Measurements from ENCODE around the gene DRD3.

Gene DRD3

DNA sequence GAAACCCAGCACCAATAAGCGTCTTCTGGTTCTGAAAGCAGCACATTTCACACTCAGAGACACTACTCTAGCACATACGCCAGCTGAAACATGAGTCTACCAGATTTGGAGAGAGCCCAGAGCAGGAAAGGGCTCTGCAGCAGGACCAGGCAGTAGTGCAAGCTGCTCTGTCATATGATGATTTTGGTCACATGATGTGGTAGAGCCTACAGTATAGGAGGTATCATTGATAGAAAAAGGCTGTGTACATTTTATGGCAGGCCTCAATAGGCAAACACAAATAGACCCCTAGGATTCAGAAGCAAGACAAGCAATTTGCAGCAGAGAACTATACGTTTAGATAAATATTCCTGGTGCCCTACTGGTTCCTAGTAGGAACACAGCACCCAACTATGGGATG, 64.1 kb downstream of the DRD3 start:
- POLR2A ChIA-PET = no interaction called here
- TF ChIP-seq, protein P1, sequence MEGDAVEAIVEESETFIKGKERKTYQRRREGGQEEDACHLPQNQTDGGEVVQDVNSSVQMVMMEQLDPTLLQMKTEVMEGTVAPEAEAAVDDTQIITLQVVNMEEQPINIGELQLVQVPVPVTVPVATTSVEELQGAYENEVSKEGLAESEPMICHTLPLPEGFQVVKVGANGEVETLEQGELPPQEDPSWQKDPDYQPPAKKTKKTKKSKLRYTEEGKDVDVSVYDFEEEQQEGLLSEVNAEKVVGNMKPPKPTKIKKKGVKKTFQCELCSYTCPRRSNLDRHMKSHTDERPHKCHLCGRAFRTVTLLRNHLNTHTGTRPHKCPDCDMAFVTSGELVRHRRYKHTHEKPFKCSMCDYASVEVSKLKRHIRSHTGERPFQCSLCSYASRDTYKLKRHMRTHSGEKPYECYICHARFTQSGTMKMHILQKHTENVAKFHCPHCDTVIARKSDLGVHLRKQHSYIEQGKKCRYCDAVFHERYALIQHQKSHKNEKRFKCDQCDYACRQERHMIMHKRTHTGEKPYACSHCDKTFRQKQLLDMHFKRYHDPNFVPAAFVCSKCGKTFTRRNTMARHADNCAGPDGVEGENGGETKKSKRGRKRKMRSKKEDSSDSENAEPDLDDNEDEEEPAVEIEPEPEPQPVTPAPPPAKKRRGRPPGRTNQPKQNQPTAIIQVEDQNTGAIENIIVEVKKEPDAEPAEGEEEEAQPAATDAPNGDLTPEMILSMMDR (IDR thresholded peaks at IDR 0.05; ENCODE audit: insufficient read depth, low read length, missing control alignments) = no peak
- no peak overlapping the region for H3K4me3 ChIP-seq (ENCODE audit: low read depth, low read length)
- CTCF ChIA-PET = no interaction called here
- no peak for DNase-seq (ENCODE audit: low read depth, low spot score)

DNA sequence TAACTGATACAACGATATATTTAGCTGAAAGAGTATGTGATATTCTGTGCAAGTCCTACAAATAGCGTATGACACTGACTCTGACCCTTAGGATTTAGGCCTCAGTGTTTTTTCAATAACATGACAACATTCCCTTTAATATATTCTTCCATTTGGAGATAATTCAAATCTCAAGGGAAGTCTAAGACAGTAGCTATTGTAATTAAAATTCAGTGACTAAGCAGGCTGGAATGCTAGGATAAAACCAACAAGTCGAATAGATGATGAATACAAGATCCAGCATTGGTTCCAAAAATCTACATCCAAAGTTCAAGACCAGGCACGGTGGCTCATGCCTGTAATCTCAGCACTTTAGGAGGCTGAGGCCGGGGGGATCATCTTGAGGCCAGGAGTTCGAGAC, 66.2 kb downstream of the DRD3 start:
- no peak overlapping the region for H3K4me3 ChIP-seq (ENCODE audit: low read depth, low read length)
- TF ChIP-seq, protein P1 (IDR thresholded peaks at IDR 0.05; ENCODE audit: insufficient read depth, low read length, missing control alignments) = no peak
- DNase-seq (ENCODE audit: low read depth, low spot score) = no peak
- ChIA-PET CTCF (interaction anchor here (0.7 to 1.5 kb wide), 2 partner anchors 9 to 12 kb away, joined by 3 read pairs; no protein-coding TSS in a partner anchor), POLR2A (interaction anchor here (0.7 kb wide), 1 partner anchor 31 kb away, joined by 3 read pairs; no protein-coding TSS in a partner anchor)

DNA sequence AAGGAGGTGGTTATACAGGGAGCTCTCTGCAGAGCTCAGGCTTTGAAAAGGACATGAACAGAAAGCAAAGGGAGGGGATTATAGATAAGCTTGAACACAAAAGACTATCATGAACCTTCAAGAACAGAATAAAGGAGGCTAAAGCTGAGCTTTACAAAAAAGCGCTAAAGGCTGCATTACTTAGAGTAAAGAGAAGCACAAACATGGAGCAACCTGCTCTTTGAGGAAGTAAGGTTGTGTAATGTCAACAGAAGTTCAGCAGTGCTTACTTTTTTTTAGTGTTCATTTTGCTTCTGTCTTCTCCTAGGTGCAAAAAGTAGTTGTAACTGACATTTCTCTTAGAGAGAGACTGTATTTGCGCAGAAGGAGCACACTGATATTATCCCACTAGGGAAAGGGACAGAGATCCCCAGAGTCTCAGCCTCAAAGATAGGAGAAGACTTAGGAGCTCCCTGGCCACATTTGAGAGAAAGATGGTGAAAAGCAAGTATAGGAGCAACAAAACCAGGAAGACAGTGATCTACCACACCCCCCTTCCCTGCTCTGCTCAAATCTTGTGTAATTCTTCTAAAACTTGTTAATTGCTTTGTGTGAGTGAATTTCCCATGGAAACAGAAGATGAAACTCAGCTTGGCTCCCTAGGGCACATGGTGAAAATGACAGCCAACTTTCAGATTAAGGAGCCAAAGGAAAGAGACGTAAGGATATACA, 67.6 kb downstream of the DRD3 start:
- H3K4me3 ChIP-seq (ENCODE audit: low read depth, low read length) = no peak overlapping the region
- TF ChIP-seq, protein P1 (IDR thresholded peaks at IDR 0.05; ENCODE audit: insufficient read depth, low read length, missing control alignments) = no peak
- CTCF ChIA-PET = no interaction called here
- POLR2A ChIA-PET = no interaction called here
- no peak for DNase-seq (ENCODE audit: low read depth, low spot score)

DNA sequence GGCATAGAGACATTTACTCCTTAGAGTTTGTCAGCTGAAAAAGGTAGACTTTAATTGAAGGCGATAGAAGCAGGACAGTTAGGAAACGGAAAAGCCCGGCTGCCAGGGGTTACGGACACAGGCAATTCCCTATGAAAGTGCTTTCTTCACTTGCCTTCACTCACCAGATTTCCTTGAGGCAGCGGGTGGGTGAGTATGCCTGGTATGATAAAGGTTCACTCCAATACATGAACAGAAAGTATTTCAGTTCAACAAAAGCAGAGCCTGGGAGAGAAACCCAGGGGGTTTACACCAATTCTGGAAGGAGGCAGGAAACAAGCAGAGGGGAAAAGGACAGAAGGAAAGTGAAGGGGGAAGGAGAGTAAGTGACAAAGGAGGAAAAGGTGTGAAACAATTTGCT, 68.4 kb downstream of the DRD3 start:
- no peak overlapping the region for H3K4me3 ChIP-seq (ENCODE audit: low read depth, low read length)
- DNase-seq (ENCODE audit: low read depth, low spot score) = no peak
- ChIA-PET POLR2A (no interaction called here), CTCF (no interaction called here)
- TF ChIP-seq, protein P1 (IDR thresholded peaks at IDR 0.05; ENCODE audit: insufficient read depth, low read length, missing control alignments) = no peak

DNA sequence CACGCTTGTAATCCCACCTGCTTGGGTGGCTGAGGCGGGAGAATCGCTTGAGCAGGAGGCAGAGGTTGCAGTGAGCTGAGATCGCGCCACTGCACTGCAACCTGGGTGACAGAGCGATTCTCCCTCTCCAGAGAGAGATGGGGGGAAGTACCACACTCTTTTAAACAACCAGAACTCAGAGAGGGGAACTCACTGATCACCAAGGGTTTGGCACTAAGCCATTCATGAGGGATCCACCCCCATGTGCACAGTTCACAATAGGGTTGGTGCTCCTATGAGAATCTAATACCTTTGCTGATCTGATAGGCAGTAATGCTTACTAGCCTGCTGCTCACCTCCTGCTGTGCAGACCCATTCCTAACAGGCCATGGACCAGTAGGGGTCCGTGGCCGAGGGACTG, 70.7 kb downstream of the DRD3 start:
- DNase-seq (ENCODE audit: low read depth, low spot score) = no peak
- TF ChIP-seq, protein P1 (IDR thresholded peaks at IDR 0.05; ENCODE audit: insufficient read depth, low read length, missing control alignments) = no peak
- CTCF ChIA-PET = no interaction called here
- POLR2A ChIA-PET = no interaction called here
- H3K4me3 ChIP-seq (ENCODE audit: low read depth, low read length) = no peak overlapping the region

DNA sequence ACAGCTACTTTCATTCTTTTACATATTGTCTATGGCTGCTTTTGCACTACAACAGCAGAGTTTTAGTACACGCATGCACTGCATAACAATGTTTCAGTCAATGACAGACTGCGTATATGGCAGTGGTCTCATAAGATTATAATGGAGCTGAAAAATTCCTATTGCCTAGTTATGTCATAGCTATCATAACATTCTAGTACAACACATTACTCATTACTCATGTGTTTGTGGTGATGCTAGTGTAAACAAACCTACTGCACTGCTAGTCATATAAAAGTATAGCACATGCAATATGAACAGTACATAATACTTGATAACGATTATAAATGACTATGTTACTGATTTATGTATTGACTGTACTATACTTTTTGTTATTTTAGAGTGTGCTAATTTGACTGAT, 74.4 kb downstream of the DRD3 start:
- ChIA-PET CTCF (no interaction called here), POLR2A (interaction anchor here (0.6 kb wide), 1 partner anchor 106 kb away, joined by 3 read pairs; no protein-coding TSS in a partner anchor)
- TF ChIP-seq, protein P1 (IDR thresholded peaks at IDR 0.05; ENCODE audit: insufficient read depth, low read length, missing control alignments) = no peak
- H3K4me3 ChIP-seq (ENCODE audit: low read depth, low read length) = no peak overlapping the region
- DNase-seq (ENCODE audit: low read depth, low spot score) = no peak

All from AG04449 (cell line).